AG09319 (cell line): Measurements from ENCODE around the gene IGFL1.
"Not testable (repeated sequence)": the region's sequence is repeated elsewhere in the genome, so short reads cannot be mapped to it uniquely, and the experiment has no call there.

Experiments used
- DNase-seq: peaks from one replicate; pipeline ENCODE4 v3.0.0-alpha.2; 2010; ENCODE audit warnings: low read depth; ENCODE audit errors: extremely low read depth
- CTCF ChIP-seq: IDR thresholded peaks from 2 replicates; pipeline ENCODE4 v1.5.1; 2011; ENCODE audit warnings: low read depth, mild to moderate bottlenecking, inconsistent platforms, low read length, moderate library complexity

IGFL1 gene

GRCh38 chr19:46204008-46204407, 25.5 kb upstream of the IGFL1 start:
- no peak for DNase-seq
- TF ChIP-seq CTCF: no peak

- no peak for TF ChIP-seq CTCF
- DNase-seq: no peak
Observed at GRCh38 chr19:46205183-46205984, 24.2 kb upstream of the IGFL1 start.

GRCh38 chr19:46206176-46206575, 23.4 kb upstream of the IGFL1 start:
- TF ChIP-seq CTCF: no peak
- DNase-seq: no peak

- no peak for DNase-seq
- TF ChIP-seq CTCF: no peak
Observed at GRCh38 chr19:46206682-46207081, 22.9 kb upstream of the IGFL1 start.

GRCh38 chr19:46207858-46208257, 21.7 kb upstream of the IGFL1 start:
- not testable (repeated sequence) for DNase-seq

GRCh38 chr19:46209051-46209450, 20.5 kb upstream of the IGFL1 start:
- TF ChIP-seq CTCF: no peak
- no peak for DNase-seq

GRCh38 chr19:46209472-46209871, 20.1 kb upstream of the IGFL1 start:
- DNase-seq: no peak
- no peak for TF ChIP-seq CTCF

GRCh38 chr19:46210669-46211068, 18.9 kb upstream of the IGFL1 start:
- no peak for DNase-seq
- TF ChIP-seq CTCF: no peak
